ENCODE measurements around the gene WDR81.

- TF ChIP-seq POLR2A (IDR thresholded peaks at IDR 0.05; ENCODE audit: low read length): no peak
- no peak for TF ChIP-seq RAD21 (conservative IDR thresholded peaks at IDR 0.05 in 1 of 2, IDR thresholded peaks at IDR 0.05 in 1 of 2)
- TF ChIP-seq, protein P1, sequence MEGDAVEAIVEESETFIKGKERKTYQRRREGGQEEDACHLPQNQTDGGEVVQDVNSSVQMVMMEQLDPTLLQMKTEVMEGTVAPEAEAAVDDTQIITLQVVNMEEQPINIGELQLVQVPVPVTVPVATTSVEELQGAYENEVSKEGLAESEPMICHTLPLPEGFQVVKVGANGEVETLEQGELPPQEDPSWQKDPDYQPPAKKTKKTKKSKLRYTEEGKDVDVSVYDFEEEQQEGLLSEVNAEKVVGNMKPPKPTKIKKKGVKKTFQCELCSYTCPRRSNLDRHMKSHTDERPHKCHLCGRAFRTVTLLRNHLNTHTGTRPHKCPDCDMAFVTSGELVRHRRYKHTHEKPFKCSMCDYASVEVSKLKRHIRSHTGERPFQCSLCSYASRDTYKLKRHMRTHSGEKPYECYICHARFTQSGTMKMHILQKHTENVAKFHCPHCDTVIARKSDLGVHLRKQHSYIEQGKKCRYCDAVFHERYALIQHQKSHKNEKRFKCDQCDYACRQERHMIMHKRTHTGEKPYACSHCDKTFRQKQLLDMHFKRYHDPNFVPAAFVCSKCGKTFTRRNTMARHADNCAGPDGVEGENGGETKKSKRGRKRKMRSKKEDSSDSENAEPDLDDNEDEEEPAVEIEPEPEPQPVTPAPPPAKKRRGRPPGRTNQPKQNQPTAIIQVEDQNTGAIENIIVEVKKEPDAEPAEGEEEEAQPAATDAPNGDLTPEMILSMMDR (IDR thresholded peaks at IDR 0.05): no peak
- no peak for TF ChIP-seq SMC3 (IDR thresholded peaks at IDR 0.05)
- no peak for TF ChIP-seq JUNB (IDR thresholded peaks at IDR 0.05)
- TF ChIP-seq EP300 (IDR thresholded peaks at IDR 0.05): no peak
- TF ChIP-seq KDM5A (IDR thresholded peaks at IDR 0.05): no peak
- no peak for TF ChIP-seq CHD2 (IDR thresholded peaks at IDR 0.05; ENCODE audit: low read length, partially characterized antibody)
- TF ChIP-seq, protein P2, sequence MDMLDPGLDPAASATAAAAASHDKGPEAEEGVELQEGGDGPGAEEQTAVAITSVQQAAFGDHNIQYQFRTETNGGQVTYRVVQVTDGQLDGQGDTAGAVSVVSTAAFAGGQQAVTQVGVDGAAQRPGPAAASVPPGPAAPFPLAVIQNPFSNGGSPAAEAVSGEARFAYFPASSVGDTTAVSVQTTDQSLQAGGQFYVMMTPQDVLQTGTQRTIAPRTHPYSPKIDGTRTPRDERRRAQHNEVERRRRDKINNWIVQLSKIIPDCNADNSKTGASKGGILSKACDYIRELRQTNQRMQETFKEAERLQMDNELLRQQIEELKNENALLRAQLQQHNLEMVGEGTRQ (IDR thresholded peaks at IDR 0.05): no peak
- TF ChIP-seq HDAC2 (IDR thresholded peaks at IDR 0.05): no peak
Observed at GRCh38 chr17:1735418-1735817, 10.9 kb downstream of the WDR81 start.

All from A549 (cell line).